Activated T-cell treated with anti-CD3 and anti-CD28 coated beads, Interleukin-2, amount 50 U/mL, for 72 hours (primary cell): ENCODE data around the gene PITRM1. TPM values are rescaled to one million over a fixed set of nuclear protein-coding genes. Genes with fewer than 3 reads are reported as not detected.
"Not testable (repeated sequence)": the region's sequence is repeated elsewhere in the genome, so short reads cannot be mapped to it uniquely, and the experiment has no call there.

Source experiments
- ATAC-seq, 2 donors: fragments of 150-1000 bp; cut with Tn5 transposase; replicated peaks in 1 of 2; 2 replicates each; pipeline ENCODE4 v1.10.0; 2021; ENCODE audit warnings: moderate library complexity in 2 of 2, mild to moderate bottlenecking in 1 of 2
- DNase-seq, 2 donors: peaks; one replicate each; pipeline ENCODE4 v3.0.0; 2021 to 2022; ENCODE audit warnings: mixed read lengths in 1 of 2
- H3K27ac Mint-ChIP-seq: one replicate; pipeline ENCODE4 v1.8.0; 2022; ENCODE audit warnings: mild to moderate bottlenecking, moderate library complexity, mixed read lengths
- H3K27me3 Mint-ChIP-seq: one replicate; pipeline ENCODE4 v1.8.0; 2022; ENCODE audit warnings: low read depth, mixed read lengths
- H3K36me3 Mint-ChIP-seq, 2 donors: one replicate each; pipeline ENCODE4 v1.8.0; 2022; ENCODE audit warnings: mixed read lengths in 2 of 2, mild to moderate bottlenecking in 1 of 2; ENCODE audit not compliant: insufficient read depth in 2 of 2
- H3K4me1 Mint-ChIP-seq: one replicate; pipeline ENCODE4 v1.8.0; 2022; ENCODE audit warnings: low read depth, mixed read lengths
- H3K4me3 Mint-ChIP-seq, 2 donors: one replicate each; pipeline ENCODE4 v1.8.0; 2022; ENCODE audit warnings: mild to moderate bottlenecking in 2 of 2, mixed read lengths in 2 of 2, moderate library complexity in 2 of 2
- H3K9me3 Mint-ChIP-seq, 2 donors: one replicate each; pipeline ENCODE4 v1.8.0; 2022; ENCODE audit warnings: mixed read lengths in 2 of 2
- total RNA-seq, 2 donors: library from RNA; stranded (reverse); gene quantifications; one replicate each; pipeline ENCODE4 v1.2.3, GENCODE V29; 2022

The PITRM1 gene
- total RNA-seq, 2 donors from 2014 or later = 76.7 to 79.9 TPM

DNA sequence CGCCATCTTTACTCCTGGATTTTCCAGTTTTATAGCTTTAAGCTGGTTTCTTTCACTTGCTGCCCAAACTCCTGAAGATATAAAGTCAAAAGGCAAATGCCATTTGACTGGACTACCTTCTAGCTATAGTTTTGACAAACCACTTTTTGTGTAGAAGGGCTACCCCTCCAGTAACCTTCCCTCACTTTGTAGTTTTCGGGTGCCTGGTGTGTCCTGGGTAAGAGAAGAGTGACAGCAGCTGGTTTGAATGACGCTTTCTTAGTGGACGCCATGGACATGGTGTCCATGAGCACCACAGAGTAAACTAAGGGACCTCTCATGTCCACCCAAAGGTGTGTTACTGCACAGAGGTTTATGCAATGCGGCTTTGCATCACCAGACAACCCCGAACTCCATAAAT is 21.2 kb upstream of the PITRM1 start:
- peaks cover 79% of the 10 kb centered on the region for H3K27me3 Mint-ChIP-seq
- no peak overlapping the region for H3K27ac Mint-ChIP-seq
- DNase-seq (no peak), ATAC-seq (no peak)
- peaks cover 0 to under 1% of the 10 kb centered on the region in 2 donors for H3K36me3 Mint-ChIP-seq
- H3K9me3 Mint-ChIP-seq = no peaks in the 10 kb centered on the region
- peaks cover 25% of the 10 kb centered on the region for H3K4me1 Mint-ChIP-seq
- no peak overlapping the region for H3K4me3 Mint-ChIP-seq

- ATAC-seq (no peak), DNase-seq (peak; percentile 50)
- peak overlapping the region in 1 of 2 donors; percentile 33 for H3K4me3 Mint-ChIP-seq
- H3K27ac Mint-ChIP-seq = peak overlapping the region; percentile 54
- H3K36me3 Mint-ChIP-seq = no peaks in the 10 kb centered on the region
- H3K4me1 Mint-ChIP-seq = peaks cover 18% of the 10 kb centered on the region
- H3K27me3 Mint-ChIP-seq = peaks cover 72% of the 10 kb centered on the region
- no peaks in the 10 kb centered on the region for H3K9me3 Mint-ChIP-seq
Observed at GRCh38 chr10:3192856-3193635, 20.5 kb upstream of the PITRM1 start.

GRCh38 chr10:3190817-3191216 is 18.2 kb upstream of the PITRM1 start:
- H3K36me3 Mint-ChIP-seq = no peaks in the 10 kb centered on the region

DNA sequence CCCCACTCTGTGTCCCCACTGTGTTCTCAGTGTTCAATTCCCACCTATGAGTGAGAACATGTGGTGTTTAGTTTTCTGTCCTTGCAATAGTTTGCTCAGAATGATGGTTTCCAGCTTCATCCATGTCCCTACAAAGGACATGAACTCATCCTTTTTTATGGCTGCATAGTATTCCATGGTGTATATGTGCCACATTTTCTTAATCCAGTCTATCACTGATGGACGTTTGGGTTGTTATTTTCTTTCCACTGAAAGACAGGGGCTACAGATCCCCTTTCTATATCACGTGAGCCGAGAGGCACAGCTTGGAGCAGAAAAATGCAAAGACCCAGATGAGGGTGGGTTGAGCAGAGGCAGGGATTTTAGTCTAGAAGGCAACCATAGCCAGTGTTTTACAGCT is 14.6 kb upstream of the PITRM1 start:
- H3K4me3 Mint-ChIP-seq, H3K27ac Mint-ChIP-seq, H3K9me3 Mint-ChIP-seq, H3K36me3 Mint-ChIP-seq, DNase-seq, ATAC-seq: not testable (repeated sequence)
- peaks cover 25% of the 10 kb centered on the region for H3K4me1 Mint-ChIP-seq
- H3K27me3 Mint-ChIP-seq = peaks cover 54% of the 10 kb centered on the region

More at GRCh38 chr10:3190817-3191216, 18.2 kb upstream of the PITRM1 start:
- Mint-ChIP-seq H3K4me1 (peaks cover 20% of the 10 kb centered on the region), H3K27ac (no peak overlapping the region), H3K4me3 (no peak overlapping the region), H3K9me3 (no peaks in the 10 kb centered on the region), H3K27me3 (peaks cover 67% of the 10 kb centered on the region)
- ATAC-seq (no peak), DNase-seq (no peak)

GRCh38 chr10:3186368-3186767 is 13.8 kb upstream of the PITRM1 start:
- H3K36me3 Mint-ChIP-seq = no peaks in the 10 kb centered on the region
- ATAC-seq (peak; percentile 100), DNase-seq (peak; percentile 50 to 69)
- H3K4me3 Mint-ChIP-seq = peak overlapping the region; percentile 8 to 51
- no peaks in the 10 kb centered on the region for H3K9me3 Mint-ChIP-seq
- peaks cover 25% of the 10 kb centered on the region for H3K4me1 Mint-ChIP-seq
- H3K27ac Mint-ChIP-seq = no peak overlapping the region
- peaks cover 54% of the 10 kb centered on the region for H3K27me3 Mint-ChIP-seq

DNA sequence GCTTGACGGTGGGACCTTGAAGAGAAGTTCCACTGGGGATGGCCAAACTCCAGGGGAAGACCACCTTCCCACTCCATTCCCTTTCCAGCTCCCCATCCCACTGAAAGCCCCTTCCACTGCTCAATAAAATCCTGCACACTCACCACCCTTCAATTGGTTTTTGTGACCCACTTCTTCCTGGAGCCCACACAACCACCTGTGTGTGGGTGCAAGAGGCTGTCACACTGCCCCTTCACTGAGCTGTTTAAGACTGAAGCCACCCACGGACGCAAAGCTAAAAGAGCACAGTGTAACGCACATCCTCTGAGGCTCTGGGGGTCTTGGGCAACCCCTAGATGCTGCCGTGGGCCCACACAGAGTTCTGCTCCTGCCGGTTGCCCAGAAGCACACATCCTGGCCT is 12.8 kb upstream of the PITRM1 start:
- Mint-ChIP-seq H3K4me1 (peaks cover 25% of the 10 kb centered on the region), H3K9me3 (no peaks in the 10 kb centered on the region), H3K36me3 (no peaks in the 10 kb centered on the region), H3K27ac (no peak overlapping the region), H3K27me3 (peaks cover 48% of the 10 kb centered on the region), H3K4me3 (no peak overlapping the region)
- peak; percentile 10 to 38 for ATAC-seq
- no peak for DNase-seq

- Mint-ChIP-seq H3K27me3 (peaks cover 53% of the 10 kb centered on the region), H3K36me3 (no peaks in the 10 kb centered on the region), H3K27ac (no peak overlapping the region), H3K9me3 (no peaks in the 10 kb centered on the region), H3K4me1 (peaks cover 6% of the 10 kb centered on the region), H3K4me3 (no peak overlapping the region)
- DNase-seq = no peak
- ATAC-seq = no peak
Observed at GRCh38 chr10:3180355-3181025, 7.9 kb upstream of the PITRM1 start.

DNA sequence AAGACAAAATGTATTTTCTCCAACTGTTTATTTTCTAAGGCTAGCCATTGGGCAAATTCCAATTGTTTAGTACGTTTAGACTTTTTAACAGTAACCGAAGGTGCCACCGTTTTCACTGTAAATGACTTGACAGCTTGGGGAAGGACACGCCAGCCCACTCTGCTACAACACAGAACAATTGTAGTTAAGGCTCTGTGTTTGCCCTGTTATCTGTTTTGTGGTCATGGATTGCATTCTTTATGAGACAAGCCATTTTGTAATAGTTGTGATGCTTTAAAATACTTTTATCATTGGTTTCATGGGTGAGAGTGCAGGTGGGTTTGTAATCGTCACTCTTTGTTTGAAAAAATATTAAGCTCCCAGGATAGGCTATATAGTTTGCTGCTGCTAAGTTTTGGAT is 6.6 kb upstream of the PITRM1 start:
- no peak overlapping the region for H3K4me3 Mint-ChIP-seq
- peaks cover 52% of the 10 kb centered on the region for H3K27me3 Mint-ChIP-seq

GRCh38 chr10:3178042-3178441 is 5.5 kb upstream of the PITRM1 start:
- peaks cover 7% of the 10 kb centered on the region for H3K4me1 Mint-ChIP-seq
- H3K4me3 Mint-ChIP-seq = no peak overlapping the region
- no peak for DNase-seq
- H3K9me3 Mint-ChIP-seq = no peaks in the 10 kb centered on the region
- H3K36me3 Mint-ChIP-seq = no peaks in the 10 kb centered on the region
- H3K27ac Mint-ChIP-seq = no peak overlapping the region
- no peak for ATAC-seq
- peaks cover 48% of the 10 kb centered on the region for H3K27me3 Mint-ChIP-seq

More for the DNA sequence above, 6.6 kb upstream of the PITRM1 start:
- no peak for ATAC-seq
- H3K9me3 Mint-ChIP-seq = no peaks in the 10 kb centered on the region
- no peak overlapping the region for H3K27ac Mint-ChIP-seq
- no peaks in the 10 kb centered on the region for H3K36me3 Mint-ChIP-seq
- no peak for DNase-seq
- H3K4me1 Mint-ChIP-seq = no peaks in the 10 kb centered on the region

DNA sequence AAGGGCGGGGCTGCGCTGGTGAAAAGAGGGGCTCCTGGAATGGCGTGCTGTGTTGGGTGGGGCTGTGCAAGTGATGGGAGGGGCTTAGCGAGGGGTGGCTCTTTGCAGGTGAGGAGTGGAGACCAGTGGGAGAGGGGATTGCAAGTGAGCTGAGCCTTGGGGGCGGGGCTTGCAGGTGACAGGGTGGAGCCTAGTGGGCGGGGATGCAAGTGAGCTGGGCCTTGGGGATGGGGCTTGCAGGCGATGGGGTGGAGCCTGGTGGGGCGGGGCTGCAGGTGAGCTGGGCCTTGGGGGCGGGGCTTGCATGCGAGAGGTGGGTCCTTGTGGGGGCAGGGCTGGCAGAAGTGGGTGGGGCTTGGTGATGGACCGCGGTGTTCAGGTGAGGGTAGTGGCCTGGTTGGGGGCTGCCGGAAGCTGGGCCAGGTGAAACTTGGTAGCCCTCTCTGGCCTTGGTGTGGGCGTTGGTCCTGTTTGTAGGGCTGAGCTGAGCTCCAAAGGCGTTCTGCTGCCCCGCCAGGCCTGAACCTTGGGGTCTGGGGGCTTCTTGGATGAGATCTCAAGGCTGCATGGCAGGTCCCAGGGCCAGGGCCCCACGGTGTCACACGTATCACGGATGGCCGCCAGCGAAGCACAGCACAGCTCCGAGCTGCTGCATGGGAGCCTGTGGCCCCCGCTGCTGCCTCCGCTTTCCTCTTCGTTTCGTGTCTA is 743 bp upstream of the PITRM1 start:
- Mint-ChIP-seq H3K27ac (peak overlapping the region; percentile 1), H3K4me1 (peaks cover 25% of the 10 kb centered on the region), H3K4me3 (peak overlapping the region; percentile 68 to 95), H3K27me3 (peaks cover 30% of the 10 kb centered on the region), H3K9me3 (peaks cover 0 to 2% of the 10 kb centered on the region in 2 donors), H3K36me3 (peaks cover 8 to 12% of the 10 kb centered on the region in 2 donors)
- DNase-seq = peak; percentile 82 to 84
- peak; percentile 29 to 33 for ATAC-seq

DNA sequence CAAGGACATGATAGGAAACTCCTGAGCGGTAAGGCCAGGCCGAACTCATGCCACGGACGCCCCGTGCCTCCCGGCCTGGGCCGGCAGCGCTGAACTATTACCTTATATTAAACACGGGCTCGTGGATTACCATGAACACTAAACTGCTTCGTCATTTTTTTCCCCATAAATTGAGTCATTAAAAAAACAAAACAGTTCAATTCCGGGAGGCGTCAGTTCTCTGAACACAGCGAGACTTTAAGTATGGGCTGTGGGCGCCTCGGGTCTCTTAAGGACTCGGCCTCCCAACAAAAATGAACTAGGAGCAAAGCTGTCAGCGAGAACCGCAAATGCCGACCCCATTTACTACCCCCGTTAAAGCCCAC is 519 bp downstream of the PITRM1 start:
- peaks cover 20% of the 10 kb centered on the region for H3K27me3 Mint-ChIP-seq
- peak overlapping the region; percentile 68 to 89 for H3K4me3 Mint-ChIP-seq
- H3K9me3 Mint-ChIP-seq = peaks cover 0 to 2% of the 10 kb centered on the region in 2 donors
- ATAC-seq = peak; percentile 5 to 10
- H3K27ac Mint-ChIP-seq = peak overlapping the region; percentile 88
- peaks cover 25% of the 10 kb centered on the region for H3K4me1 Mint-ChIP-seq
- peaks cover 11 to 12% of the 10 kb centered on the region in 2 donors for H3K36me3 Mint-ChIP-seq
- DNase-seq = peak in 1 of 2 donors; percentile 58

- Mint-ChIP-seq H3K4me1 (peaks cover 25% of the 10 kb centered on the region), H3K27me3 (peaks cover 16% of the 10 kb centered on the region), H3K36me3 (peaks cover 13 to 17% of the 10 kb centered on the region in 2 donors), H3K27ac (peak overlapping the region; percentile 88), H3K4me3 (peak overlapping the region; percentile 68 to 89)
- not testable (repeated sequence) for H3K9me3 Mint-ChIP-seq, ATAC-seq, DNase-seq
Observed at GRCh38 chr10:3171488-3171887, 1.1 kb downstream of the PITRM1 start.

DNA sequence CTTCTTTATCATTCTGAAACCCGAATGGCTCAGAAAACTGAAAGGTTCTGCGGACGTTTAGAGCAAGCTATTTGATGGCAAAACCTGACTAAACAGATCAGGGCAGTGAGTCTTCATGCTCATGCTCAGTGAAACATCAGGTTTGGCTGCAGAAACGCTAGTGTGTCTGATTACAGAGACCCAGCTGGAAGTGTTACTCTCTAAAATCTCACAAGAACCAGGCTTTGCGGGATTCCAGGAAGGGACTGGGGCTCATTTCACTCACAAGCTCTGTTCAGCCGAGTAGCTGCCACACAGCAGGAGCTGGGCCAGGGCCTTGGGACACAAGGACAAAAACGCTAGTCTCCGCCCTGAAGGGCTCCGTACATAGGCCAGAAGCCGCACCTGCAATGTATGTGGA is 2.9 kb downstream of the PITRM1 start:
- Mint-ChIP-seq H3K9me3 (peaks cover 0 to 2% of the 10 kb centered on the region in 2 donors), H3K36me3 (peaks cover 15 to 33% of the 10 kb centered on the region in 2 donors), H3K4me1 (peaks cover 25% of the 10 kb centered on the region), H3K4me3 (no peak overlapping the region), H3K27ac (no peak overlapping the region), H3K27me3 (no peaks in the 10 kb centered on the region)
- DNase-seq (no peak), ATAC-seq (no peak)
